K562 (cell line): ENCODE results near the gene DMAC2L. TPM values are rescaled to one million over a fixed set of nuclear protein-coding genes. Genes with fewer than 3 reads are reported as not detected.

Experiments
- NR2F6 ChIP-seq: fragments of 450-650 bp; formaldehyde crosslinking; IDR thresholded peaks from 2 replicates; pipeline ENCODE4 v1.4.0; 2020; ENCODE audit warnings: mild to moderate bottlenecking
- UBTF ChIP-seq, 2 experiments: IDR thresholded peaks; 2 replicates each; pipeline ENCODE4 v1.6.1; 2012; ENCODE audit warnings: improper control_type of control experiment in 2 of 2, low read depth in 2 of 2, low read length in 2 of 2, borderline replicate concordance in 1 of 2
- ZNF609 ChIP-seq: sonication (generic); formaldehyde crosslinking; IDR thresholded peaks from 2 replicates; pipeline ENCODE4 v1.8.1; 2023; ENCODE audit warnings: missing genetic modification reagents, mild to moderate bottlenecking, borderline replicate concordance
- polyA plus RNA-seq, 8 experiments: library from polyadenylated mRNA; depleted of rRNA in 4 of 8; stranded (reverse) in 5 of 8; unstranded in 3 of 8; fragments of >200 nt; fragmentation: Nextera tagmentation in 2 of 8; fragmentation: Illumina TruSeq in 1 of 8; extraction: Ambion mirVana in 2 of 8; extraction: Trizol in 1 of 8; gene quantifications; 2 replicates each; pipeline versions ENCODE4 v1.2.1 to v1.2.3, GENCODE V29; 2011 to 2014; ENCODE audit warnings: inconsistent platforms in 1 of 8, missing spikeins in 1 of 8
- total RNA-seq, 7 experiments: library from RNA; depleted of rRNA in 6 of 7; stranded (reverse); fragments of >200 nt in 6 of 7; fragmentation: Illumina TruSeq in 2 of 7; extraction: Trizol in 2 of 7; gene quantifications; 2 replicates each; pipeline versions ENCODE4 v1.2.1 to v1.2.3, GENCODE V29; 2011 to 2021; ENCODE audit warnings: low replicate concordance in 1 of 7

Gene DMAC2L
- total and polyA plus RNA-seq, 9 of the 15 experiments (the other 6 are each of a cell fraction or from before 2014, with no cell fraction given), result 4.0 to 37.2 (median 9.3) TPM

GRCh38 chr14:50359631-50360030 is 47.5 kb downstream of the DMAC2L start (continued):
- no peak for TF ChIP-seq UBTF (IDR thresholded peaks at IDR 0.05; ENCODE audit: borderline replicate concordance in 1 of 2, low read depth in 2 of 2, low read length in 2 of 2)
- no peak for TF ChIP-seq ZNF609 (CRISPR knock-in tag)
- no peak for TF ChIP-seq NR2F6
